B cell (primary cell): Measurements from ENCODE around the gene TMCO1.

ENCODE experiments used
- CTCF ChIP-seq: fragments of 200-600 bp; IDR thresholded peaks from one replicate; pipeline ENCODE4 v1.8.0; 2022; ENCODE audit warnings: antibody characterized with exemption, mild to moderate bottlenecking
- EZH2 ChIP-seq: IDR thresholded peaks from 2 replicates; pipeline ENCODE4 v1.6.1; 2012; ENCODE audit warnings: borderline replicate concordance, low read depth, mild to moderate bottlenecking, moderate library complexity, low read length; ENCODE audit not compliant: insufficient read depth, poor library complexity, severe bottlenecking

- TF ChIP-seq EZH2 (no peak), CTCF (no peak)
Measured at GRCh38 chr1:165738794-165739193, 29.9 kb downstream of the TMCO1 start.
